Head of caudate nucleus (tissue), 42 donors: ENCODE data around the gene WDR83.
"Not testable (repeated sequence)": the region's sequence is repeated elsewhere in the genome, so short reads cannot be mapped to it uniquely, and the experiment has no call there.

Experiments
- DNase-seq, 42 donors: peaks; one replicate each; pipeline versions ENCODE4 v3.0.0 to v3.0.0-alpha.2; 2020 to 2021; ENCODE audit warnings: mixed read lengths in 7 of 42
- intact Hi-C: fragments of 100-400 bp; cut with DNase I; formaldehyde crosslinking; loops from one replicate; pipeline ENCODE4 v1.15.0; 2022

Gene WDR83

GRCh38 chr19:12705169-12705568 is 38.6 kb downstream of the WDR83 start:
- DNase-seq, result no peak
- intact Hi-C loops, result no loop called here

GRCh38 chr19:12705654-12706331 is 39.2 kb downstream of the WDR83 start:
- intact Hi-C loops, result no loop called here
- DNase-seq, result no peak

GRCh38 chr19:12706332-12706718 is 39.7 kb downstream of the WDR83 start:
- no peak for DNase-seq
- intact Hi-C loops, result no loop called here

GRCh38 chr19:12708641-12709040 is 42.0 kb downstream of the WDR83 start:
- no peak for DNase-seq

GRCh38 chr19:12711187-12711586 is 44.6 kb downstream of the WDR83 start:
- intact Hi-C loops, result no loop called here
- no peak for DNase-seq

More at GRCh38 chr19:12708641-12709040, 42.0 kb downstream of the WDR83 start:
- intact Hi-C loops, result no loop called here

GRCh38 chr19:12712077-12712476 is 45.5 kb downstream of the WDR83 start:
- peak in 22 of 42 donors; percentile 15 to 58 (median 33) for DNase-seq
- intact Hi-C loops, result not testable (repeated sequence)

- intact Hi-C loops, DNase-seq: not testable (repeated sequence)
These were observed 46.7 kb downstream of the WDR83 start for GRCh38 chr19:12713304-12713703.

GRCh38 chr19:12715102-12715501 is 48.5 kb downstream of the WDR83 start:
- intact Hi-C loops, result no loop called here
- no peak for DNase-seq

GRCh38 chr19:12715929-12716328 is 49.3 kb downstream of the WDR83 start:
- no peak for DNase-seq
- intact Hi-C loops, result no loop called here

GRCh38 chr19:12720296-12720695 is 53.7 kb downstream of the WDR83 start:
- intact Hi-C loops, result no loop called here

GRCh38 chr19:12720851-12721655 is 54.4 kb downstream of the WDR83 start:
- DNase-seq, result peak in 25 of 42 donors; percentile 8 to 57 (median 30)
- intact Hi-C loops, result no loop called here

More at GRCh38 chr19:12720296-12720695, 53.7 kb downstream of the WDR83 start:
- no peak for DNase-seq

GRCh38 chr19:12721656-12722565 is 55.3 kb downstream of the WDR83 start:
- intact Hi-C loops, result no loop called here

GRCh38 chr19:12722566-12723380 is 56.2 kb downstream of the WDR83 start:
- intact Hi-C loops, result loop anchor here (1.0 kb wide), 1 partner anchor 12 kb away; the partner anchor contains the start of gene TRIR
- peak; percentile 94 to 100 (median 98) for DNase-seq

More at GRCh38 chr19:12721656-12722565, 55.3 kb downstream of the WDR83 start:
- peak in 38 of 42 donors; percentile 19 to 74 (median 52) for DNase-seq

- intact Hi-C loops, result loop anchor here (1.0 kb wide), 1 partner anchor 11 kb away; the partner anchor contains the start of gene TRIR
These were observed 56.7 kb downstream of the WDR83 start for GRCh38 chr19:12723381-12723640.

GRCh38 chr19:12723641-12724426 is 57.2 kb downstream of the WDR83 start, which contains the start of gene TNPO2:
TSS of gene TNPO2 (minus strand) at chr19:12723932. CDS start at chr19:12720977, 2,955 bp downstream.
- intact Hi-C loops, result loop anchor here (1.0 kb wide), 1 partner anchor 10 kb away; the partner anchor contains the start of gene TRIR

More at GRCh38 chr19:12723381-12723640, 56.7 kb downstream of the WDR83 start:
- no peak for DNase-seq

More at GRCh38 chr19:12723641-12724426, 57.2 kb downstream of the WDR83 start, which contains the start of gene TNPO2:
- DNase-seq, result peak; percentile 47 to 88 (median 71)
